Thoracic aorta (tissue), 2 donors: ENCODE results near the gene PPTC7. TPM values are rescaled to one million over a fixed set of nuclear protein-coding genes. Genes with fewer than 3 reads are reported as not detected.
"Not testable (repeated sequence)": the region's sequence is repeated elsewhere in the genome, so short reads cannot be mapped to it uniquely, and the experiment has no call there.

Source experiments
- ATAC-seq: fragments of 150-250 bp; one replicate; pipeline ENCODE4 v1.8.0; 2017; ENCODE audit warnings: low read depth; ENCODE audit not compliant: insufficient number of reproducible peaks, low FRiP score
- DNase-seq: peaks from one replicate; pipeline ENCODE4 v3.0.0-alpha.2; 2020; ENCODE audit warnings: low spot score
- H3K27ac ChIP-seq, 2 donors: fragments of 200-600 bp; sonication (generic); 1 replicate in 1 of 2; 2 replicates in 1 of 2; pipeline ENCODE4 v1.5.1; 2016; ENCODE audit warnings: mild to moderate bottlenecking in 2 of 2, moderate library complexity in 2 of 2
- H3K27me3 ChIP-seq: fragments of 200-600 bp; sonication (generic); replicated peaks from 2 replicates; pipeline ENCODE4 v1.6.0; 2016; ENCODE audit warnings: mild to moderate bottlenecking; ENCODE audit not compliant: insufficient read depth
- H3K36me3 ChIP-seq: fragments of 200-600 bp; sonication (generic); one replicate; pipeline ENCODE4 v1.5.1; 2016
- H3K4me1 ChIP-seq, 2 donors: fragments of 200-600 bp; sonication (generic); 1 replicate in 1 of 2; 2 replicates in 1 of 2; pipeline versions ENCODE4 v1.5.1 to v1.6.0; 2016; ENCODE audit warnings: low read depth in 2 of 2, mild to moderate bottlenecking in 1 of 2; ENCODE audit not compliant: control insufficient read depth in 1 of 2
- H3K4me3 ChIP-seq: fragments of 200-600 bp; sonication (generic); 2 replicates; pipeline ENCODE4 v1.5.1; 2016; ENCODE audit warnings: mild to moderate bottlenecking
- H3K9me3 ChIP-seq: fragments of 200-600 bp; sonication (generic); 2 replicates; pipeline ENCODE4 v1.5.1; 2016
- CTCF ChIP-seq: fragments of 200-600 bp; sonication (generic); IDR thresholded peaks from one replicate; pipeline ENCODE4 v1.5.1; 2019; ENCODE audit warnings: antibody characterized with exemption
- total RNA-seq, 2 donors: library from RNA; depleted of rRNA; stranded (reverse); fragments of >200 nt; gene quantifications; one replicate each; pipeline versions ENCODE4 v1.1.0 to v1.2.3, GENCODE V29; 2016

The PPTC7 gene
- total RNA-seq, 2 donors from 2014 or later, result 11.8 to 30.4 TPM

- H3K27me3 ChIP-seq, H3K4me1 ChIP-seq, ATAC-seq, DNase-seq, H3K9me3 ChIP-seq, H3K36me3 ChIP-seq, H3K27ac ChIP-seq, H3K4me3 ChIP-seq: not testable (repeated sequence)
- peak; percentile 60 for TF ChIP-seq CTCF
Observed at GRCh38 chr12:110602085-110602814, 19.1 kb upstream of the PPTC7 start.

- DNase-seq (no peak), ATAC-seq (no peak)
- Histone ChIP-seq H3K9me3 (no peaks in the 10 kb centered on the region), H3K36me3 (no peaks in the 10 kb centered on the region), H3K27ac (no peak overlapping the region), H3K4me1 (no peaks in the 10 kb centered on the region), H3K4me3 (no peak overlapping the region), H3K27me3 (no peaks in the 10 kb centered on the region)
- TF ChIP-seq CTCF, result peak; percentile 42
Observed at GRCh38 chr12:110600254-110600653, 17.1 kb upstream of the PPTC7 start.

- Histone ChIP-seq H3K4me1 (no peaks in the 10 kb centered on the region), H3K27me3 (no peaks in the 10 kb centered on the region), H3K36me3 (no peaks in the 10 kb centered on the region), H3K27ac (no peak overlapping the region), H3K9me3 (no peaks in the 10 kb centered on the region), H3K4me3 (no peak overlapping the region)
- DNase-seq (no peak), ATAC-seq (no peak)
- TF ChIP-seq CTCF, result no peak
Observed at GRCh38 chr12:110599334-110599733, 16.2 kb upstream of the PPTC7 start.

GRCh38 chr12:110597885-110598284 is 14.8 kb upstream of the PPTC7 start:
- no peak overlapping the region for H3K4me3 ChIP-seq
- H3K27ac ChIP-seq, result no peak overlapping the region
- H3K27me3 ChIP-seq, result no peaks in the 10 kb centered on the region
- no peaks in the 10 kb centered on the region for H3K4me1 ChIP-seq
- H3K36me3 ChIP-seq, result no peaks in the 10 kb centered on the region
- H3K9me3 ChIP-seq, result no peaks in the 10 kb centered on the region
- TF ChIP-seq CTCF, result no peak
- ATAC-seq (no peak), DNase-seq (no peak)

- not testable (repeated sequence) for H3K36me3 ChIP-seq, H3K27me3 ChIP-seq, H3K27ac ChIP-seq, H3K4me3 ChIP-seq, ATAC-seq, DNase-seq, H3K9me3 ChIP-seq
- H3K4me1 ChIP-seq, result peaks cover 3 to 11% of the 10 kb centered on the region in 2 donors
Observed at GRCh38 chr12:110592919-110593318, 9.8 kb upstream of the PPTC7 start.

GRCh38 chr12:110592078-110592477 is 9.0 kb upstream of the PPTC7 start:
- ATAC-seq (no peak), DNase-seq (no peak)
- H3K4me1 ChIP-seq, result peaks cover 3 to 11% of the 10 kb centered on the region in 2 donors
- H3K36me3 ChIP-seq, result no peaks in the 10 kb centered on the region
- TF ChIP-seq CTCF, result no peak
- no peaks in the 10 kb centered on the region for H3K27me3 ChIP-seq
- no peaks in the 10 kb centered on the region for H3K9me3 ChIP-seq
- H3K27ac ChIP-seq, result no peak overlapping the region
- H3K4me3 ChIP-seq, result no peak overlapping the region
